HG03103 (cell line): Measurements from ENCODE around the gene CNMD.
"Not testable (repeated sequence)": the region's sequence is repeated elsewhere in the genome, so short reads cannot be mapped to it uniquely, and the experiment has no call there.

Experiments
- ATAC-seq: cut with Tn5 transposase; IDR thresholded peaks from one replicate; pipeline ENCODE4 v1.9.1; 2021; ENCODE audit warnings: low read depth; ENCODE audit not compliant: unreplicated experiment

The CNMD gene

DNA sequence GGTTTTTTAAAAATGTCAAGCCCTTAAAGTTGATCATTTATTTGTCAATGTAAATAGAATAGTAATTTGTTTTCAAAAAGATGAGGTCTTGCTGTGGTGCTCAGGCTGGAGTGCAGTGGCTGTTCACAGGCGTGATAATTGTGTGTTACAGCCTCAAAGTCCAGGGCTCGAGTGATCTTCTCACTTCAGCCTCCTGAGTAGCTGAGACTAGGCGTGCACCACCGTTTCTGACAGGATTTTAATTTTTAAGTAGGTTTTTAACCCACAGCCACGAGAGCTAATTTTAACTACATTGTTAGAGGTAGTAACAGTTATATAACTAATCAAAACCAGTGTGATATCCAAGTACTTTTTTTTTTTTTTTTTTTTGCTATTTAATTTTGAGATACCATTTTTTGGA, 43.1 kb downstream of the CNMD start:
- no peak for ATAC-seq

DNA sequence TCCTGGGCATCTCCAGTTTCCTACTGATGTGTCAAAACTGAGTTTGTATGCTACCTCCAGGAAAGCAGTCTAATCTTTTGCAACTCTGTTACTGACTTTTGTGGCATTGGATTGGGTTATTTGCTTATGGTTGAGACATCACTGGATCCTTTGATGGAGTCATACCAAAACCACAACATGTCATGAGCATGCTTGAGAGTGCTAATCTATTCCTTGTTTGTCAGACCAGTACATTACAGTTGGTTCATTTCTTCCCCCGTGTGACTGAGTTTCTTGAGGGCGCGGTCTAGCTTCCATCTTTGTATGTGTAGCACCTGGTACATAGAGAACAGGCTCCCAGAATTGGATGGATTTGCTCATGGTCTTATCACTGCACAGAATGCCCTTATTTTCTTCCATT, 43.8 kb downstream of the CNMD start:
- ATAC-seq, result no peak

DNA sequence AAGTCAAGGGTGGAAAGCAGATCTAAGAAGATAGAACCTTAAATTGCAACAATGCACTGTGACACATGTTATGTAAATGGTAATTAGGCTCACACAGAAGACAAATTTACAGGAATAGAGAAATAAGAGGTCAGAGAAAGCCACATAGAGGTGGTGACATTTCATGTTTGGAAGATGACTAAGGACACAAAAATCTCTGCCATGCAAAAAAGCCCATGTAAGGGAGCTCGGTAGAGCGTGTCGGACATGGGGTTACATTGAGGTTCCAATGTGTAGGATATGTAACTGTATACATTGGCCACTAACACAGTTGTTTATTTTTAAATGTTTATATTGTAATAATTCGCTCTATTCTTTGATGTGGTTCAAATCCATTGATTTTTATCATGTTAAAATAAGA, 53.2 kb downstream of the CNMD start:
- no peak for ATAC-seq

DNA sequence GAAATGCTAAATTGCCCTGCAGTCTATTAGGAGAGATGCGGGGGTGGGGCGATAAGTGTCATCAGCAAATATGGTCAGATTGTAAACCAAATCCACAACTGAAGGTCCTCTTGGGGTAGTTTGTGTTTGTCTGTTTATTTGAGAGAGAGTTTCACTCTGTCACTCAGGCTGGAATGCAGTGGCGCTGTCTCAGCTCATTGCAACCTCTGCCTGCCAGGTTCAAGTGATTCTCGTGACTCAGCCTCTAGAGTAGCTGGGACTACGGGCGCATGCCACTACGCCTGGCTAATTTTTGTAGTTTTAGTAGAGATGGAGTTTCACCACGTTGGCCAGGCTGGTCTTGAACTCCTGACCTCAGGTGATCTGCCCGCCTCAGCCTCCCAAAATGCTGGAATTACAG, 53.8 kb downstream of the CNMD start:
- not testable (repeated sequence) for ATAC-seq

DNA sequence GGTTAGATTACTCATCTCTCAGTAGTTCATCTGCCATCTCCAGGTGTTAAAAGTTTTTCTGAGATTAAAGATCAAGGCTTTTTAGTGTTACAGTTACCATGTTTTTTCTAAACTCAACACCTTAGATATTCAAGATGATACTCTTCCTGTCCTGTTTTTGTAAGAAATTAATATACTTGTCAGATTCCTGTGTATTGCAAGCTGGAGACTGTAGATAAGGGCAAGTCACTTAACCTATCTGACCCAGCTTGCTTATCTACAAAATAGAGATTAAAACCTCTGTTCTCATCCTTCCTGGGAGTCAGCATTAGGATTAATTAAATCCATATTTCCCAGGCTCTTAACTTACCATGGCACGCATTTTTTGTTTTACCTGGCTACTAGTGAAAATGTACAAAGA, 61.8 kb downstream of the CNMD start:
- ATAC-seq, result no peak

DNA sequence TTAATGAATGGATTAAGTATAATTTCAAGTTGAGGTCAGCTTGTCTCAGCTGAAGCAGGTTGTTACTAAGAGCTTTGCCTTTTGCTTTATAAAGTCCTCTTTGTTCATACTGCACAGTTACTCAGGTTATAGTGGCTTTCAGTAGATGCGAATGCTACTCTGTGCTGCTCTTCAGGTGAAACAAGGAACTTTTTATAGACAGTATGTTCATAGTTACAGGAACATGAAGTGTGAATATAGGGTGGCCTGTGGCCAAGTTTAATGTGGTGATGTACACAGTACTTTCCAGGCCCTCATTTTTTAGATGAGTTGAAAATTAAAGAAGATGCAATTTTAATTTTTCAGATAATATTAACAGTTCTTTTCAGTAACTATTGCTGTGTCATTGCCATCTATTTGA, 66.2 kb downstream of the CNMD start:
- no peak for ATAC-seq

DNA sequence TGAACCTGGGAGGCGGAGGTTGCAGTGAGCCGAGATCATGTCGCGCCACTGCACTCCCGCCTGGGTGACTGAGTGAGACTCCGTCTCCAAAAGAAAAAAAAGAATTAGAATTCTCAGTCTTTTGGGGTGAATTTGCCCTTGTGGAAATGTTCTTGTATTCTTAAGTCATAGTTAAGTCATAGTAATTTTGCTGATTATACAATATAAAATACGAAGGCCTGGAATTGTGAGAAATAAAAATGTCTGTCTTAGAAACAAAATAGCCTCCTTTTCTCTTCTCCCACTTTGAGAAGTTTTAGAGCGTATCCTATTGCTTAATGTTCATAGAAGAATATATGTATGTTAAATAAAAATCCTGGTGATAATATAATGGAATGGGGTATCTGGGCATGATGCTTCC, 68.9 kb downstream of the CNMD start:
- no peak for ATAC-seq

DNA sequence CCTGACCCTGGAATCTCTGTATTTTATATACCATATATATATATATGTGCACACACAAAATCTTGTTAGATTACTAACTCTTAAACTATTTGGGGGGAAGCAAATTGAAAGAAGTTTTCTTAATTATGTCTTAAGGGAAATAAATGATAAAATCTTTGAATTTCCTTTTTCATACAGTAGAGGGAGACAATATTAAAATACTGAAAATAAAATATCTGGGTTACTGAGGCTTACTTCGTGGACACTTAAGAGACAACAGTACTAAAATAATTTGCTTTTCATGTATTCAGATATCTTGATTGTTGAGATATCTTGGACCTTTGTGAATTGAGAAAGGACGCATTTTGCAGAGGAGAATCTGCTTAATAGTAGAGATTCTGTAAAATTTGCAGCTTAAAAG, 69.9 kb downstream of the CNMD start:
- ATAC-seq, result no peak

DNA sequence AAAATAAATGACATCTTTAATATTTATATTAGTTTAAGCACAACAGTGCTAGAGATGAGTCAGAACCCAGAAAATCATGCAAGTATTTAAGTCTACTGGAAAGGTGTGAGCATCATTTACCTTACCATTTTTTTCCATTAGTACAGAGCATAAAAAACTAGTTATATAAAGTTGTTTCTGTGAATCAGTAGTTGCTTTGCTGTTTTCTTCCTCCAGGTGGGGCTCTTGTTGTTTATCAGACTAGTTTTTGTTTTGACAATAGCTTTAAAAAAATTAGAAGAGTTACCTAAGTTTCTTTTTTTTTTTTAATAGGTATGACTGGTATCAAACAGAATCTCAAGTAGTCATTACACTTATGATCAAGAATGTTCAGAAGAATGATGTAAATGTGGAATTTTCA, 74.3 kb downstream of the CNMD start:
- ATAC-seq, result no peak

DNA sequence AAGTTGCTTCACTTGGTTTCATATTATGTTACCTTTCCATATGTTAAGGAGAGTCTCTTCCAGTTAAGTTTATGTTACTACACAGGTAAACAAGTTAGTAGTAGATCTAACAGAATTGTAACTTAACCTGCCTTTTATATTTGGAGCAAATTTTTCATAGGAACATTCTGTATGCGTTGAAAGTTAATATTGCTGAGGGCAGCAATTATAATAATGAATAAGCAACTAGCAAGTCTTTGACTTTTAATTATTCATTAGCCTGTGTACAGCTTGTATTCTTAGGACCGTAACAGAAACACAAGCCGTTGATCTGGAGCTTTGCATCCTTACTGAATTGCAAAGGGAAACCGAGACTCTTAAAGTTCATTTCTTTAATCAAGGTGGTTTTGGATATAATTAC, 75.3 kb downstream of the CNMD start:
- no peak for ATAC-seq

DNA sequence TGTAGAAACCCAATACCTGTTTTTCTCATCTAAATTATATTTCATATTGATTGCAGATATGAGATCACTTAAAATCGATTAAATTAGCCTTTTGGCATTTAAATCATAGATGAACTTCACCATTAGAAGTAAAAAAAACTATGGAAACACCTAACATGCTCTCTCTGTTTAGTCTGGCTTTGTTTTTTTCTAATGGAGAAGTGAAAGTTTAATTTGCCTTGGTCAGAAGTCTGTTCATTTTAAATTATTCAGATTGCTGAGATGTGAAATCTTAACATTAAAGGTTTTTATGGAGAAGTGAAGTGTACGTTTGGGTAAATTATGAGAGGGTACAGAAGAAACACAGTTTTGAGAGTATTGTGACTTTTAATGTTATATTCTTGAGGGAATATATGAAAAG, 80.3 kb downstream of the CNMD start:
- no peak for ATAC-seq
